Measurements from ENCODE around the gene PYDC2.

PYDC2 gene

DNA sequence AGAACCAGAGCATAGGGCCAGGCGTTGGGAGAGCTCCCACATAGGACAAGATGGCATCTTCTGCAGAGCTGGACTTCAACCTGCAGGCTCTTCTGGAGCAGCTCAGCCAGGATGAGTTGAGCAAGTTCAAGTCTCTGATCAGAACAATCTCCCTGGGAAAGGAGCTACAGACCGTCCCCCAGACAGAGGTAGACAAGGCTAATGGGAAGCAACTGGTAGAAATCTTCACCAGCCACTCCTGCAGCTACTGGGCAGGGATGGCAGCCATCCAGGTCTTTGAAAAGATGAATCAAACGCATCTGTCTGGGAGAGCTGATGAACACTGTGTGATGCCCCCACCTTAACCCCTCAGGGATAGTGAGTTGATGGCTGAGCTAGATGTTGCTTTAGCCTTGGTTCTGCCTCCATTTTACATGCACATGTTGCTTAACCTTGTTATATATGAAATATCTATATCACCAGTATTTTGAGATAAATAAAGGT is at the start of gene PYDC2:
PYDC2 (plus strand) TSS at position 51 of the 483 bp plus-strand sequence; CDS start at position 51, 0 bp downstream.
- H3K27me3 Mint-ChIP-seq (ENCODE audit: low read depth): no peaks in the 10 kb centered on the region
- H3K4me1 Mint-ChIP-seq (ENCODE audit: low read depth): no peaks in the 10 kb centered on the region
- no peaks in the 10 kb centered on the region for H3K36me3 Mint-ChIP-seq (ENCODE audit: low read depth)
- no peak within 1 kb of the TSS for H3K27ac Mint-ChIP-seq
- H3K9me3 Mint-ChIP-seq: no peaks in the 10 kb centered on the region
- H3K4me3 Mint-ChIP-seq: no peak within 1 kb of the TSS

DNA sequence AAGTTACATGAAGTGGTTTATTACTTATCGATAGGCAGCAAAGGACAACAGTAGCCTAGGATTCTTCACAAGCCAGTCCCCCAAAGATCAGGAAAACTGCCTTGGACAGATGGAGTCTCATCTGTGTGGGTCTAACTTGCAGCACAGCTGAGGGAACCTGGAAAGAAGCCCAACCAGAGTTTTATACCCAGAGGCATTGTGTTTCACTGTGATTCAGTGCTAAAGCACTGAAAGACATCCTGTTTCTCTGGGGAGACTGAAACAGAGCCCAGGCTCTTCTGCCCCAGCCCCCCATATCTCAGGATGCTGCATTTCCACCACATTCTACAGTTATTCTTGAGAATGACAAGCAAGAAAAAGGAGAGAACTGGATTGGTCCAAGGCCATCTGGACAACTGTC is 48.2 kb upstream of the PYDC2 start:
- Mint-ChIP-seq H3K36me3 (ENCODE audit: low read depth) (no peaks in the 10 kb centered on the region), H3K4me1 (ENCODE audit: low read depth) (peaks cover 3% of the 10 kb centered on the region), H3K27ac (no peak overlapping the region), H3K27me3 (ENCODE audit: low read depth) (no peaks in the 10 kb centered on the region), H3K9me3 (peaks cover 13% of the 10 kb centered on the region), H3K4me3 (no peak overlapping the region)

DNA sequence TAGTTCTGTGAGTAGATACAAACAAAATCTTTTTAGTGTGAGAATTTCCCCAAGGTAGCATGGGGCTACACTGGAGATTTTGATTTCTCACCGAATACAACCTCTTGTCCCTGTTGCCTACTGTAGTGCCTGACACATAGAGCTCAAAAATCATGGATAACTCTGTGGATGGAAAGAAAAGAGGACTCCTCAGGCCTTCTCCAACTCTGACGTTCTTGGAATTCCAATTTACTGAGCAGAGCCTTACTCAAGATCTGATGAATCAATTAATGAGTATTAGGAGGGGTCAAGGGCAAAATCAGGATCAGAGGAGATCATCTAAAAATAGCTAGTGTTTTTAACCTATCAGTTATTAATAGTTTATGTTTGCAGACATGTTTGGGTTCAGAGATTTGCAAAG is 46.7 kb upstream of the PYDC2 start:
- Mint-ChIP-seq H3K27me3 (ENCODE audit: low read depth) (no peaks in the 10 kb centered on the region), H3K4me1 (ENCODE audit: low read depth) (peaks cover 3% of the 10 kb centered on the region), H3K27ac (no peak overlapping the region), H3K4me3 (no peak overlapping the region), H3K36me3 (ENCODE audit: low read depth) (no peaks in the 10 kb centered on the region), H3K9me3 (peaks cover 13% of the 10 kb centered on the region)

DNA sequence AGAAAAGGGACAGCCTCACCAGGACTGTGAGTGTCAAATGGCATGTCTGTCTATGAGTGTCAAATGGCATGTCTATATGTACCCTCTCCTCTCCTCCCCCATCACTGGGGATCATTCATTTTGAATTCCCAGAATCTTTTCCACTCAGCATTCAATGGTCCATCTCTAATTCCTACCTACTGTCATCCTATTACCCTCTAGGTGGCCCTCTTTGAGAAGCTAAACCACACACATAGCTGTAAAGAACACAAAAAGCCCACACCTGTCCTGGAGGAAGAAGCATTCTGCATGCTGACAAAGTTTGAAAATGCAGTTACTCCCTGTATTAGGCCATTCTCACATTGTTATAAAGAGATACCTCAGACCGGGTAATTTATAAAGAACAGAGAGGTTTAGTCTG is 46.2 kb upstream of the PYDC2 start:
- Mint-ChIP-seq H3K27ac (no peak overlapping the region), H3K27me3 (ENCODE audit: low read depth) (no peaks in the 10 kb centered on the region), H3K9me3 (peaks cover 11% of the 10 kb centered on the region), H3K4me3 (no peak overlapping the region), H3K36me3 (ENCODE audit: low read depth) (no peaks in the 10 kb centered on the region), H3K4me1 (ENCODE audit: low read depth) (peaks cover 3% of the 10 kb centered on the region)

GRCh38 chr3:191415566-191415965 is 45.4 kb upstream of the PYDC2 start:
- Mint-ChIP-seq H3K27ac (no peak overlapping the region), H3K4me3 (no peak overlapping the region)

GRCh38 chr3:191417457-191417729 is 43.6 kb upstream of the PYDC2 start:
- Mint-ChIP-seq H3K36me3 (ENCODE audit: low read depth) (no peaks in the 10 kb centered on the region), H3K4me3 (no peak overlapping the region), H3K9me3 (no peaks in the 10 kb centered on the region), H3K27ac (no peak overlapping the region), H3K4me1 (ENCODE audit: low read depth) (peaks cover 3% of the 10 kb centered on the region), H3K27me3 (ENCODE audit: low read depth) (no peaks in the 10 kb centered on the region)

More at GRCh38 chr3:191415566-191415965, 45.4 kb upstream of the PYDC2 start:
- Mint-ChIP-seq H3K4me1 (ENCODE audit: low read depth) (peaks cover 3% of the 10 kb centered on the region), H3K9me3 (peaks cover 3% of the 10 kb centered on the region), H3K27me3 (ENCODE audit: low read depth) (no peaks in the 10 kb centered on the region), H3K36me3 (ENCODE audit: low read depth) (no peaks in the 10 kb centered on the region)

- Mint-ChIP-seq H3K27me3 (ENCODE audit: low read depth) (no peaks in the 10 kb centered on the region), H3K4me1 (ENCODE audit: low read depth) (no peaks in the 10 kb centered on the region), H3K4me3 (no peak overlapping the region), H3K9me3 (no peaks in the 10 kb centered on the region), H3K27ac (no peak overlapping the region), H3K36me3 (ENCODE audit: low read depth) (no peaks in the 10 kb centered on the region)
Observed at GRCh38 chr3:191420771-191421170, 40.2 kb upstream of the PYDC2 start.

GRCh38 chr3:191424881-191425280 is 36.1 kb upstream of the PYDC2 start:
- Mint-ChIP-seq H3K36me3 (ENCODE audit: low read depth) (no peaks in the 10 kb centered on the region), H3K27me3 (ENCODE audit: low read depth) (no peaks in the 10 kb centered on the region), H3K27ac (no peak overlapping the region), H3K4me1 (ENCODE audit: low read depth) (no peaks in the 10 kb centered on the region), H3K9me3 (no peaks in the 10 kb centered on the region), H3K4me3 (no peak overlapping the region)

- Mint-ChIP-seq H3K4me1 (ENCODE audit: low read depth) (no peaks in the 10 kb centered on the region), H3K4me3 (no peak overlapping the region), H3K27ac (no peak overlapping the region), H3K36me3 (ENCODE audit: low read depth) (no peaks in the 10 kb centered on the region), H3K27me3 (ENCODE audit: low read depth) (no peaks in the 10 kb centered on the region), H3K9me3 (no peaks in the 10 kb centered on the region)
Observed at GRCh38 chr3:191425322-191425734, 35.6 kb upstream of the PYDC2 start.

DNA sequence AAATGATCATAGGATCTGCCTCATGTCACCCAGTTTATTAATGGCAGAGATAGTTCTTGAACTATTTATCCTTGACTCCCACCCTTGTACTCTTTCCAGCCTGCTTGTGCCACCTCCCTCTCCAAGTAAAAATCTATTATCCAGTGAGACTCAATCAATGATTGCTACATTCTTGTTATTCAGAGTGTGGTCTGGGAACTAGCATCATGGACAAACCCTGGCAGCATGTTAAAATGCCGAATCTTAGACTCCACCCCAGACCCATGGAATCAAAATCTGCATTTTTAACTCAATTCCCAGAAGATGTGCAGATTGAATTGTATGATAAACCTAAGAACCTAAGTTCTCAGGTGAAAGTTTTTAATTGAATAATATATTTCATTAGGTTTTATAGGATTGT is 34.7 kb upstream of the PYDC2 start:
- H3K27ac Mint-ChIP-seq: no peak overlapping the region
- H3K36me3 Mint-ChIP-seq (ENCODE audit: low read depth): no peaks in the 10 kb centered on the region
- H3K4me3 Mint-ChIP-seq: no peak overlapping the region
- no peaks in the 10 kb centered on the region for H3K27me3 Mint-ChIP-seq (ENCODE audit: low read depth)
- H3K4me1 Mint-ChIP-seq (ENCODE audit: low read depth): no peaks in the 10 kb centered on the region
- no peaks in the 10 kb centered on the region for H3K9me3 Mint-ChIP-seq

DNA sequence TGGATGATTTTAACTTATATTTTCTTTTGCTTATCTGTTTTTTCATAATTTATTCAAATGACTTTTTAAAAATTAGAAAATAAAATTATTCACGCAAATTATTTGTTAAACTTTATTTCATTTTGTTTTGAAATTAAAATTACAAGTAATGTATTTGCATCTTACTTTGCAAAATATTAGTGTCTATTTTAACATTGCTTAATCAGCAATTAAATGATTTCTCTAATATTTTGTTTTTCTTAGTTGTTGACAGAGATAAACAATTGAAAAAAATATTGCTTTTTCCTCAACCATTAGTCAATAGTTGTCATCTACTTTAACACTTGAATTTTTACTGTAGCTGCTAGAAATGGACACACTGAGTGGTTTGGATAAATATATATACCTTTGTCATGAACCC is 32.8 kb upstream of the PYDC2 start:
- Mint-ChIP-seq H3K4me3 (no peak overlapping the region), H3K36me3 (ENCODE audit: low read depth) (no peaks in the 10 kb centered on the region), H3K9me3 (no peaks in the 10 kb centered on the region), H3K27ac (no peak overlapping the region), H3K4me1 (ENCODE audit: low read depth) (no peaks in the 10 kb centered on the region), H3K27me3 (ENCODE audit: low read depth) (no peaks in the 10 kb centered on the region)

GRCh38 chr3:191430103-191430502 is 30.9 kb upstream of the PYDC2 start:
- Mint-ChIP-seq H3K4me1 (ENCODE audit: low read depth) (no peaks in the 10 kb centered on the region), H3K27me3 (ENCODE audit: low read depth) (no peaks in the 10 kb centered on the region), H3K4me3 (no peak overlapping the region), H3K9me3 (no peaks in the 10 kb centered on the region), H3K27ac (no peak overlapping the region), H3K36me3 (ENCODE audit: low read depth) (no peaks in the 10 kb centered on the region)

DNA sequence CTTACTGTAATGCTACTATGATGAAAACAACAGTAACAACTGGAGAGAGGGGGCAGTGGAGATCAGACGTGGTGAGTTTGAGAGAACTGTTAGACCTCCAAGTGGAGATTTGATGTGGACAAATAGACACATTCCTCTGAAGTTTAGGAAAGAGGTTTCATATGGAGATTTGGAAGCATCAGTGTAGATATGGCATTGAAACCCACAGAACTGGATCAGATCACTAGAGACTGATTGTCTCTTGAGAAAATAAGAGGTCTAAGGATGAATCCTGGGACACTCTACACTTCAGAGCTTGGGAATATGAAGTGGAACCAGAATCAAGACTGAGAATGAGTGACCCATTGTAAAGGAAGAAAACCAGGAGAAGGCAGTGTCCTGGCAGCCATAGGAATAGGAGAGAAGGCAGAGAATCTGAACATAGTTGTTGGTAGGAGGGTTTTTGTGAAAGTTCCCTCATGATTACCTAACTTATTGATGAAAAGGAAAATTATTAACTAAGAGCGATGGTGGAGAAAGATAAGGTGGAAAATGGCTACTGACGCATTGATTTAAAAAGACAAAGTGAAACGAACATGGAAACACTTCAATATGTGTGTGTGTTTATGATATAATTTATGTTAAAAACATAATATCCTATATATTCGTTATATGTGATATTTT is 29.7 kb upstream of the PYDC2 start:
- Mint-ChIP-seq H3K36me3 (ENCODE audit: low read depth) (no peaks in the 10 kb centered on the region), H3K4me3 (no peak overlapping the region), H3K27ac (no peak overlapping the region), H3K4me1 (ENCODE audit: low read depth) (no peaks in the 10 kb centered on the region), H3K27me3 (ENCODE audit: low read depth) (peaks cover 4% of the 10 kb centered on the region), H3K9me3 (no peaks in the 10 kb centered on the region)

DNA sequence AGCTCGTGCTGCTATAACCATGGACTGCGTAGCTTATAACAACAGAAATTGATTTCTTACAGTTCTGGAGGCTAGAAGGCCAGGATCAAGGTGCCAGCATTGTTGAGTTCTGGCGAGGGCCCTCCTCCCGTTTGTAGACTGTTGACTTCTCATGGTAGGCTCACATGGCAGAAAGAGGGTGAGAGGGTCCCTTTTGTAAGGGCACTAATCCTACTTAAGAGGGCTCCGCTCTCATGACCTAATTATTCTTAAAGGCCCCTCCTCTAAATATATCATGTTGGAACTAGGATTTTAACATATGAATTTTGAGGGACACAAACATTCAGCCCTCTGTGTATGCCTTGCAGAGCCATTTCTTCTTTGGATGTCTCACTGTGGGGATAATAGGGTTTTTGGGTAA is 28.8 kb upstream of the PYDC2 start:
- H3K27me3 Mint-ChIP-seq (ENCODE audit: low read depth): peaks cover 4% of the 10 kb centered on the region
- H3K36me3 Mint-ChIP-seq (ENCODE audit: low read depth): no peaks in the 10 kb centered on the region
- H3K4me3 Mint-ChIP-seq: no peak overlapping the region
- no peaks in the 10 kb centered on the region for H3K4me1 Mint-ChIP-seq (ENCODE audit: low read depth)
- H3K27ac Mint-ChIP-seq: no peak overlapping the region
- no peaks in the 10 kb centered on the region for H3K9me3 Mint-ChIP-seq

- no peaks in the 10 kb centered on the region for H3K4me1 Mint-ChIP-seq (ENCODE audit: low read depth)
- no peaks in the 10 kb centered on the region for H3K9me3 Mint-ChIP-seq
- no peak overlapping the region for H3K4me3 Mint-ChIP-seq
- no peaks in the 10 kb centered on the region for H3K36me3 Mint-ChIP-seq (ENCODE audit: low read depth)
- H3K27me3 Mint-ChIP-seq (ENCODE audit: low read depth): peaks cover 4% of the 10 kb centered on the region
- H3K27ac Mint-ChIP-seq: no peak overlapping the region
Observed at GRCh38 chr3:191434024-191434423, 26.9 kb upstream of the PYDC2 start.

DNA sequence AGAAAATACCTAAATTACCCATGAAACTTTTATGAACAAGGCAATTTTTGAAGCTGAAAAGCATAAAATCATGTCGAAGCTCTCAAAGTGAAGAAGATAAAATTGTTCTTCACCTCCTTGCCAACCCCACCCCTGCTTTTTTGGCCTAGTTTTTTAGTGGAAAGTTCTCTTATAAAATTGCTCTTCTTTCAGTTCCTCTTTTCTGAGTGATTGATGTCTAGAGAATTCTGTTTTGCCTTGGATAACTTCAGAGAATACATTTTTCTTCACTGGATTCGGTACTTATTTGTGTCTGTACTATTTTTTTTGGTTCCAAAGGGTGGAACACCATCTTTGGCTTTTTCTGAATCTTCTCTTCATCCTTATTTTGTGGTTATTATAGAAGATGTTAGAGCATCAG is 25.0 kb upstream of the PYDC2 start:
- Mint-ChIP-seq H3K9me3 (no peaks in the 10 kb centered on the region), H3K4me3 (no peak overlapping the region), H3K4me1 (ENCODE audit: low read depth) (no peaks in the 10 kb centered on the region), H3K27ac (no peak overlapping the region), H3K36me3 (ENCODE audit: low read depth) (no peaks in the 10 kb centered on the region), H3K27me3 (ENCODE audit: low read depth) (peaks cover 4% of the 10 kb centered on the region)
